Measurements from ENCODE around the gene ICOSLG. TPM values are rescaled to one million over a fixed set of nuclear protein-coding genes. Genes with fewer than 3 reads are reported as not detected.
"Not testable (repeated sequence)": the region's sequence is repeated elsewhere in the genome, so short reads cannot be mapped to it uniquely, and the experiment has no call there.

The ICOSLG gene
- polyA plus RNA-seq (2013, experiment 1 of 4), result 0.26 TPM
- 0.43 TPM for polyA plus RNA-seq (2013, experiment 2 of 4)
- 0.64 TPM for polyA plus RNA-seq (2013, experiment 3 of 4)
- 0.20 TPM for polyA plus RNA-seq (2013, experiment 4 of 4)

GRCh38 chr21:44240842-44241241 lies at the start of gene ICOSLG:
ICOSLG (minus strand) TSS chr21:44240943; CDS start chr21:44240817, 126 bp downstream.
- not testable (repeated sequence) for H3K4me1 ChIP-seq (ENCODE audit: control insufficient read depth, insufficient read depth, low read length); H3K4me3 ChIP-seq (ENCODE audit: insufficient read depth, low read depth, low read length); H3K36me3 ChIP-seq (ENCODE audit: control insufficient read depth, insufficient read depth, low read length); H3K27ac ChIP-seq (ENCODE audit: insufficient read depth, low read depth, low read length, poor library complexity, severe bottlenecking); H3K27me3 ChIP-seq (ENCODE audit: control insufficient read depth, insufficient read depth, low read length, poor library complexity, severe bottlenecking); H3K9me3 ChIP-seq (ENCODE audit: control insufficient read depth, low read length)
- WGBS, 2 experiments, result no CpG with 5 or more reads among the region's 53 CpGs

- Histone ChIP-seq H3K4me3 (ENCODE audit: insufficient read depth, low read depth, low read length) (no peak overlapping the region), H3K27ac (ENCODE audit: insufficient read depth, low read depth, low read length, poor library complexity, severe bottlenecking) (no peak overlapping the region), H3K27me3 (ENCODE audit: control insufficient read depth, insufficient read depth, low read length, poor library complexity, severe bottlenecking) (peaks cover 24% of the 10 kb centered on the region), H3K36me3 (ENCODE audit: control insufficient read depth, insufficient read depth, low read length) (no peaks in the 10 kb centered on the region), H3K4me1 (ENCODE audit: control insufficient read depth, insufficient read depth, low read length) (peaks cover 20% of the 10 kb centered on the region), H3K9me3 (ENCODE audit: control insufficient read depth, low read length) (no peaks in the 10 kb centered on the region)
- WGBS, 2 experiments, result 87% methylated on average over 24 of the region's 24 CpGs
These were observed 48.8 kb upstream of the ICOSLG start for GRCh38 chr21:44289381-44290010.

GRCh38 chr21:44288251-44289110 lies 47.7 kb upstream of the ICOSLG start:
- H3K4me1 ChIP-seq (ENCODE audit: control insufficient read depth, insufficient read depth, low read length), result peaks cover 27% of the 10 kb centered on the region
- no peaks in the 10 kb centered on the region for H3K36me3 ChIP-seq (ENCODE audit: control insufficient read depth, insufficient read depth, low read length)
- no peak overlapping the region for H3K4me3 ChIP-seq (ENCODE audit: insufficient read depth, low read depth, low read length)
- no peak overlapping the region for H3K27ac ChIP-seq (ENCODE audit: insufficient read depth, low read depth, low read length, poor library complexity, severe bottlenecking)
- peaks cover 33% of the 10 kb centered on the region for H3K27me3 ChIP-seq (ENCODE audit: control insufficient read depth, insufficient read depth, low read length, poor library complexity, severe bottlenecking)
- no peaks in the 10 kb centered on the region for H3K9me3 ChIP-seq (ENCODE audit: control insufficient read depth, low read length)
- 93 to 95% methylated on average over 23 of the region's 23 CpGs for WGBS, 2 experiments

GRCh38 chr21:44286716-44287632 lies 46.2 kb upstream of the ICOSLG start:
- no peaks in the 10 kb centered on the region for H3K36me3 ChIP-seq (ENCODE audit: control insufficient read depth, insufficient read depth, low read length)
- 76 to 78% methylated on average over 31 of the region's 31 CpGs for WGBS, 2 experiments
- H3K4me1 ChIP-seq (ENCODE audit: control insufficient read depth, insufficient read depth, low read length), result peaks cover 34% of the 10 kb centered on the region
- H3K4me3 ChIP-seq (ENCODE audit: insufficient read depth, low read depth, low read length), result no peak overlapping the region
- H3K27ac ChIP-seq (ENCODE audit: insufficient read depth, low read depth, low read length, poor library complexity, severe bottlenecking), result no peak overlapping the region
- H3K9me3 ChIP-seq (ENCODE audit: control insufficient read depth, low read length), result no peaks in the 10 kb centered on the region
- peaks cover 33% of the 10 kb centered on the region for H3K27me3 ChIP-seq (ENCODE audit: control insufficient read depth, insufficient read depth, low read length, poor library complexity, severe bottlenecking)

- H3K4me3 ChIP-seq (ENCODE audit: insufficient read depth, low read depth, low read length), result no peak overlapping the region
- H3K36me3 ChIP-seq (ENCODE audit: control insufficient read depth, insufficient read depth, low read length), result no peaks in the 10 kb centered on the region
- peaks cover 34% of the 10 kb centered on the region for H3K4me1 ChIP-seq (ENCODE audit: control insufficient read depth, insufficient read depth, low read length)
- peaks cover 33% of the 10 kb centered on the region for H3K27me3 ChIP-seq (ENCODE audit: control insufficient read depth, insufficient read depth, low read length, poor library complexity, severe bottlenecking)
- H3K9me3 ChIP-seq (ENCODE audit: control insufficient read depth, low read length), result no peaks in the 10 kb centered on the region
- H3K27ac ChIP-seq (ENCODE audit: insufficient read depth, low read depth, low read length, poor library complexity, severe bottlenecking), result no peak overlapping the region
- 69 to 71% methylated on average over 21 of the region's 21 CpGs for WGBS, 2 experiments
These were observed 45.5 kb upstream of the ICOSLG start for GRCh38 chr21:44286086-44286715.

- H3K9me3 ChIP-seq (ENCODE audit: control insufficient read depth, low read length), result no peaks in the 10 kb centered on the region
- WGBS, 2 experiments, result 29 to 30% methylated on average over 56 of the region's 56 CpGs
- H3K36me3 ChIP-seq (ENCODE audit: control insufficient read depth, insufficient read depth, low read length), result no peaks in the 10 kb centered on the region
- no peak within 1 kb of the TSS for H3K27ac ChIP-seq (ENCODE audit: insufficient read depth, low read depth, low read length, poor library complexity, severe bottlenecking)
- peaks cover 33% of the 10 kb centered on the region for H3K27me3 ChIP-seq (ENCODE audit: control insufficient read depth, insufficient read depth, low read length, poor library complexity, severe bottlenecking)
- H3K4me1 ChIP-seq (ENCODE audit: control insufficient read depth, insufficient read depth, low read length), result peaks cover 34% of the 10 kb centered on the region
- no peak within 1 kb of the TSS for H3K4me3 ChIP-seq (ENCODE audit: insufficient read depth, low read depth, low read length)
These were observed 44.6 kb upstream of the ICOSLG start, which contains the start of gene AIRE for GRCh38 chr21:44285138-44285992. AIRE (plus strand) TSS chr21:44285876; CDS start chr21:44286007, 131 bp downstream.

GRCh38 chr21:44283948-44284347 lies 43.2 kb upstream of the ICOSLG start:
- Histone ChIP-seq H3K4me1 (ENCODE audit: control insufficient read depth, insufficient read depth, low read length) (peaks cover 34% of the 10 kb centered on the region), H3K9me3 (ENCODE audit: control insufficient read depth, low read length) (no peaks in the 10 kb centered on the region), H3K4me3 (ENCODE audit: insufficient read depth, low read depth, low read length) (no peak overlapping the region), H3K27me3 (ENCODE audit: control insufficient read depth, insufficient read depth, low read length, poor library complexity, severe bottlenecking) (peaks cover 33% of the 10 kb centered on the region), H3K36me3 (ENCODE audit: control insufficient read depth, insufficient read depth, low read length) (no peaks in the 10 kb centered on the region), H3K27ac (ENCODE audit: insufficient read depth, low read depth, low read length, poor library complexity, severe bottlenecking) (no peak overlapping the region)
- 79 to 80% methylated on average over 11 of the region's 11 CpGs for WGBS, 2 experiments

GRCh38 chr21:44283211-44283785 lies 42.6 kb upstream of the ICOSLG start:
- not testable (repeated sequence) for H3K27ac ChIP-seq (ENCODE audit: insufficient read depth, low read depth, low read length, poor library complexity, severe bottlenecking); H3K4me3 ChIP-seq (ENCODE audit: insufficient read depth, low read depth, low read length); H3K9me3 ChIP-seq (ENCODE audit: control insufficient read depth, low read length); H3K36me3 ChIP-seq (ENCODE audit: control insufficient read depth, insufficient read depth, low read length)
- 21 to 31% methylated on average over 10 of the region's 11 CpGs for WGBS, 2 experiments
- peaks cover 33% of the 10 kb centered on the region for H3K27me3 ChIP-seq (ENCODE audit: control insufficient read depth, insufficient read depth, low read length, poor library complexity, severe bottlenecking)
- H3K4me1 ChIP-seq (ENCODE audit: control insufficient read depth, insufficient read depth, low read length), result peaks cover 34% of the 10 kb centered on the region

All from ectodermal cell (in vitro differentiated cells).